A673 (cell line): ENCODE measurements around the gene SCN1B. TPM values are rescaled to one million over a fixed set of nuclear protein-coding genes. Genes with fewer than 3 reads are reported as not detected.
A peak's percentile ranks its signal among the peaks of the same experiment; 100 is the strongest.

Experiments
- BruUV-seq: library from RNA; stranded (reverse); fragments of 400-500 nt; replicated peaks from 2 replicates; lab custom pipeline; 2021; lab: Mats Ljungman, UMichigan
- CTCF ChIA-PET: fragments of 300-600 bp; sonication (Branson Sonifier 250); formaldehyde crosslinking; loops from one replicate; lab custom pipeline; 2022; ENCODE audit warnings: antibody characterized with exemption; lab: Charles Lee
- POLR2A ChIA-PET: fragments of 300-600 bp; sonication (Branson Sonifier 250); formaldehyde crosslinking; loops from one replicate; lab custom pipeline; 2022; ENCODE audit warnings: antibody characterized with exemption; ENCODE audit not compliant: low non-redundant PET; lab: Charles Lee
- DNase-seq: peaks from one replicate; pipeline ENCODE4 v3.0.0-alpha.2; 2015; ENCODE audit warnings: low spot score
- H3K27ac ChIP-seq: fragments of 200-600 bp; sonication (generic); 2 replicates; pipeline ENCODE4 v1.5.1; 2016; ENCODE audit warnings: mixed run types, low read depth, mild to moderate bottlenecking, mixed read lengths, antibody characterized with exemption, low read length; ENCODE audit not compliant: poor library complexity, severe bottlenecking
- H3K27me3 ChIP-seq: fragments of 200-600 bp; sonication (generic); replicated peaks from 2 replicates; pipeline ENCODE4 v1.6.1; 2017; ENCODE audit warnings: mixed run types, low read depth, mild to moderate bottlenecking, mixed read lengths, antibody characterized with exemption, low read length; ENCODE audit not compliant: insufficient read depth, poor library complexity
- H3K36me3 ChIP-seq: fragments of 200-600 bp; sonication (generic); 2 replicates; pipeline ENCODE4 v1.6.1; 2016; ENCODE audit warnings: mixed run types, mild to moderate bottlenecking, mixed read lengths, antibody characterized with exemption, low read length; ENCODE audit not compliant: insufficient read depth, poor library complexity, severe bottlenecking
- H3K4me1 ChIP-seq: fragments of 200-600 bp; sonication (generic); 2 replicates; pipeline ENCODE4 v1.6.1; 2017; ENCODE audit warnings: mixed run types, mild to moderate bottlenecking, mixed read lengths, antibody characterized with exemption, low read length; ENCODE audit not compliant: insufficient read depth, poor library complexity, severe bottlenecking
- H3K4me3 ChIP-seq: fragments of 200-600 bp; sonication (generic); 2 replicates; pipeline ENCODE4 v1.5.1; 2016; ENCODE audit warnings: low read depth, mixed run types, mild to moderate bottlenecking, mixed read lengths, low read length; ENCODE audit not compliant: poor library complexity, severe bottlenecking
- H3K9me3 ChIP-seq: fragments of 200-600 bp; sonication (generic); 2 replicates; pipeline ENCODE4 v1.6.1; 2016; ENCODE audit warnings: mixed run types, low read depth, mild to moderate bottlenecking, mixed read lengths, antibody characterized with exemption, low read length; ENCODE audit not compliant: poor library complexity, severe bottlenecking
- CTCF ChIP-seq: fragments of 300-800, 200-600 bp; sonication (generic); conservative IDR thresholded peaks from 2 replicates; pipeline ENCODE4 v1.5.1; 2017; ENCODE audit warnings: low read depth, mild to moderate bottlenecking, antibody characterized with exemption, low read length, moderate library complexity, mixed read lengths
- EZH2 ChIP-seq: fragments of 200-600 bp; sonication (generic); IDR thresholded peaks from 2 replicates; pipeline ENCODE4 v1.6.1; 2017; ENCODE audit warnings: borderline replicate concordance, low read depth, mild to moderate bottlenecking, mixed read lengths, antibody characterized with exemption, low read length; ENCODE audit not compliant: poor library complexity, severe bottlenecking
- intact Hi-C: fragments of 100-400 bp; cut with micrococcal nuclease; formaldehyde crosslinking; loops from one replicate; pipeline ENCODE4 v1.10.0; 2022; ENCODE audit not compliant: unreplicated experiment
- total RNA-seq: library from RNA; stranded (reverse); gene quantifications from 2 replicates; pipeline ENCODE4 v1.2.3, GENCODE V29; 2021

SCN1B gene
- total RNA-seq, 1 experiment from 2014 or later = 2.3 TPM

- POLR2A ChIA-PET = interaction anchor here (0.8 kb wide), 1 partner anchor 1473 kb away, joined by 3 read pairs; no protein-coding TSS in a partner anchor
- Histone ChIP-seq H3K9me3 (no peaks in the 10 kb centered on the region), H3K27me3 (no peaks in the 10 kb centered on the region), H3K4me3 (no peak overlapping the region), H3K36me3 (no peaks in the 10 kb centered on the region), H3K27ac (no peak overlapping the region), H3K4me1 (no peaks in the 10 kb centered on the region)
- intact Hi-C loops = no loop called here
- CTCF ChIA-PET = no interaction called here
- no TSS peak for BruUV-seq
- TF ChIP-seq EZH2 = no peak
- 0 out of 2 replicates have a peak, but pooled peaks have one; percentile 31 for TF ChIP-seq CTCF
- DNase-seq = peak; percentile 62
Observed at GRCh38 chr19:35045667-35046300, 15.5 kb downstream of the SCN1B start.

GRCh38 chr19:35046461-35046860, 16.2 kb downstream of the SCN1B start:
- intact Hi-C loops = no loop called here

GRCh38 chr19:35048911-35049411, 18.7 kb downstream of the SCN1B start:
- no peak for TF ChIP-seq CTCF
- TF ChIP-seq EZH2 = no peak
- DNase-seq = no peak
- H3K4me1 ChIP-seq = no peaks in the 10 kb centered on the region
- intact Hi-C loops = no loop called here
- POLR2A ChIA-PET = no interaction called here
- CTCF ChIA-PET = no interaction called here
- no peaks in the 10 kb centered on the region for H3K27me3 ChIP-seq
- H3K9me3 ChIP-seq = no peaks in the 10 kb centered on the region
- H3K4me3 ChIP-seq = no peak overlapping the region
- no peaks in the 10 kb centered on the region for H3K36me3 ChIP-seq
- BruUV-seq = no TSS peak
- no peak overlapping the region for H3K27ac ChIP-seq

More at GRCh38 chr19:35046461-35046860, 16.2 kb downstream of the SCN1B start:
- no peaks in the 10 kb centered on the region for H3K9me3 ChIP-seq
- no peak overlapping the region for H3K4me3 ChIP-seq
- H3K36me3 ChIP-seq = no peaks in the 10 kb centered on the region
- TF ChIP-seq EZH2 (no peak), CTCF (no peak)
- no TSS peak for BruUV-seq
- CTCF ChIA-PET = no interaction called here
- H3K4me1 ChIP-seq = no peaks in the 10 kb centered on the region
- H3K27ac ChIP-seq = no peak overlapping the region
- POLR2A ChIA-PET = interaction anchor here (0.8 kb wide), 1 partner anchor 1472 kb away, joined by 3 read pairs; no protein-coding TSS in a partner anchor
- no peak for DNase-seq
- H3K27me3 ChIP-seq = no peaks in the 10 kb centered on the region
